ENCODE data around the gene KRTAP20-1. TPM values are rescaled to one million over a fixed set of nuclear protein-coding genes. Genes with fewer than 3 reads are reported as not detected.

KRTAP20-1 gene
- total RNA-seq, 1 donor from 2014 or later, result not detected

GRCh38 chr21:30638686-30639085, 22.5 kb downstream of the KRTAP20-1 start:
- TF ChIP-seq EZH2 (IDR thresholded peaks at IDR 0.05) (no peak), CTCF (IDR thresholded peaks at IDR 0.05) (no peak), EZH2phosphoT487 (IDR thresholded peaks at IDR 0.05) (no peak)
- no peak for DNase-seq (ENCODE audit: low spot score)
- Mint-ChIP-seq H3K9me3 (no peaks in the 10 kb centered on the region), H3K36me3 (no peaks in the 10 kb centered on the region), H3K4me1 (no peaks in the 10 kb centered on the region), H3K27me3 (ENCODE audit: insufficient read depth, low read depth) (peaks cover 2% of the 10 kb centered on the region), H3K4me3 (no peak overlapping the region), H3K27ac (no peak overlapping the region)
- Histone ChIP-seq H3K4me1 (no peaks in the 10 kb centered on the region), H3F3A (ENCODE audit: low read depth) (no peaks in the 10 kb centered on the region), H3K9ac (no peak overlapping the region), H3K36me3 (no peaks in the 10 kb centered on the region), H2AFZ (replicated peaks) (no peak overlapping the region), H3K27me3 (no peaks in the 10 kb centered on the region), H4K20me1 (ENCODE audit: low read depth) (no peaks in the 10 kb centered on the region), H3K4me3 (no peak overlapping the region), H3K27ac (no peak overlapping the region), H3K79me2 (ENCODE audit: low read depth) (no peaks in the 10 kb centered on the region), H3K9me3 (ENCODE audit: low read depth) (no peaks in the 10 kb centered on the region), H3K4me2 (no peak overlapping the region)

GRCh38 chr21:30642564-30642963, 26.3 kb downstream of the KRTAP20-1 start, which contains the start of gene KRTAP20-3:
TSS of gene KRTAP20-3 (plus strand) at chr21:30642864.
- Histone ChIP-seq H3F3A (ENCODE audit: low read depth) (no peaks in the 10 kb centered on the region), H3K27ac (no peak within 1 kb of the TSS), H2AFZ (replicated peaks) (no peak within 1 kb of the TSS), H3K4me2 (no peak within 1 kb of the TSS), H3K4me3 (no peak within 1 kb of the TSS), H3K27me3 (no peaks in the 10 kb centered on the region), H3K4me1 (no peaks in the 10 kb centered on the region), H4K20me1 (ENCODE audit: low read depth) (no peaks in the 10 kb centered on the region), H3K36me3 (no peaks in the 10 kb centered on the region), H3K79me2 (ENCODE audit: low read depth) (no peaks in the 10 kb centered on the region), H3K9me3 (ENCODE audit: low read depth) (peaks cover 3% of the 10 kb centered on the region), H3K9ac (no peak within 1 kb of the TSS)
- Mint-ChIP-seq H3K4me1 (no peaks in the 10 kb centered on the region), H3K9me3 (no peaks in the 10 kb centered on the region), H3K4me3 (no peak within 1 kb of the TSS), H3K27me3 (ENCODE audit: insufficient read depth, low read depth) (peaks cover 2% of the 10 kb centered on the region), H3K27ac (no peak within 1 kb of the TSS), H3K36me3 (no peaks in the 10 kb centered on the region)
- TF ChIP-seq CTCF (IDR thresholded peaks at IDR 0.05) (no peak), EZH2phosphoT487 (IDR thresholded peaks at IDR 0.05) (no peak), EZH2 (IDR thresholded peaks at IDR 0.05) (no peak)
- no peak for DNase-seq (ENCODE audit: low spot score)

- Histone ChIP-seq H3K9ac (no peak overlapping the region), H3K36me3 (no peaks in the 10 kb centered on the region), H3F3A (ENCODE audit: low read depth) (no peaks in the 10 kb centered on the region), H3K79me2 (ENCODE audit: low read depth) (no peaks in the 10 kb centered on the region), H3K4me3 (no peak overlapping the region), H3K9me3 (ENCODE audit: low read depth) (peaks cover 3% of the 10 kb centered on the region), H3K4me1 (no peaks in the 10 kb centered on the region), H3K4me2 (no peak overlapping the region), H3K27ac (no peak overlapping the region), H2AFZ (replicated peaks) (no peak overlapping the region), H4K20me1 (ENCODE audit: low read depth) (no peaks in the 10 kb centered on the region), H3K27me3 (no peaks in the 10 kb centered on the region)
- Mint-ChIP-seq H3K4me3 (no peak overlapping the region), H3K9me3 (no peaks in the 10 kb centered on the region), H3K36me3 (no peaks in the 10 kb centered on the region), H3K27ac (no peak overlapping the region), H3K27me3 (ENCODE audit: insufficient read depth, low read depth) (peaks cover 2% of the 10 kb centered on the region), H3K4me1 (no peaks in the 10 kb centered on the region)
- DNase-seq (ENCODE audit: low spot score), result no peak
- TF ChIP-seq EZH2 (IDR thresholded peaks at IDR 0.05), result no peak
- TF ChIP-seq EZH2phosphoT487 (IDR thresholded peaks at IDR 0.05), result no peak
- no peak for TF ChIP-seq CTCF (IDR thresholded peaks at IDR 0.05)
These were observed 30.7 kb downstream of the KRTAP20-1 start for GRCh38 chr21:30646904-30647414.
